Measurements from ENCODE around the gene KCTD12.

The KCTD12 gene

GRCh38 chr13:76894401-76895110 lies 8.4 kb upstream of the KCTD12 start:
- TF ChIP-seq, protein P1, sequence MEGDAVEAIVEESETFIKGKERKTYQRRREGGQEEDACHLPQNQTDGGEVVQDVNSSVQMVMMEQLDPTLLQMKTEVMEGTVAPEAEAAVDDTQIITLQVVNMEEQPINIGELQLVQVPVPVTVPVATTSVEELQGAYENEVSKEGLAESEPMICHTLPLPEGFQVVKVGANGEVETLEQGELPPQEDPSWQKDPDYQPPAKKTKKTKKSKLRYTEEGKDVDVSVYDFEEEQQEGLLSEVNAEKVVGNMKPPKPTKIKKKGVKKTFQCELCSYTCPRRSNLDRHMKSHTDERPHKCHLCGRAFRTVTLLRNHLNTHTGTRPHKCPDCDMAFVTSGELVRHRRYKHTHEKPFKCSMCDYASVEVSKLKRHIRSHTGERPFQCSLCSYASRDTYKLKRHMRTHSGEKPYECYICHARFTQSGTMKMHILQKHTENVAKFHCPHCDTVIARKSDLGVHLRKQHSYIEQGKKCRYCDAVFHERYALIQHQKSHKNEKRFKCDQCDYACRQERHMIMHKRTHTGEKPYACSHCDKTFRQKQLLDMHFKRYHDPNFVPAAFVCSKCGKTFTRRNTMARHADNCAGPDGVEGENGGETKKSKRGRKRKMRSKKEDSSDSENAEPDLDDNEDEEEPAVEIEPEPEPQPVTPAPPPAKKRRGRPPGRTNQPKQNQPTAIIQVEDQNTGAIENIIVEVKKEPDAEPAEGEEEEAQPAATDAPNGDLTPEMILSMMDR (IDR thresholded peaks at IDR 0.05; ENCODE audit: poor library complexity, severe bottlenecking): no peak
- no peaks in the 10 kb centered on the region for H3K27me3 ChIP-seq (ENCODE audit: insufficient read depth, poor library complexity, severe bottlenecking)
- DNase-seq (ENCODE audit: low spot score) (no peak), ATAC-seq (ENCODE audit: low read depth) (peak; percentile 59)
- H3K4me3 ChIP-seq (ENCODE audit: severe bottlenecking): no peak overlapping the region
- no peaks in the 10 kb centered on the region for H3K36me3 ChIP-seq (ENCODE audit: low read depth)
- H3K4me1 ChIP-seq (ENCODE audit: insufficient read depth, poor library complexity, severe bottlenecking): peaks cover 30% of the 10 kb centered on the region
- no peaks in the 10 kb centered on the region for H3K9me3 ChIP-seq (ENCODE audit: severe bottlenecking)
- no peak overlapping the region for H3K27ac ChIP-seq (ENCODE audit: poor library complexity, severe bottlenecking)

DNA sequence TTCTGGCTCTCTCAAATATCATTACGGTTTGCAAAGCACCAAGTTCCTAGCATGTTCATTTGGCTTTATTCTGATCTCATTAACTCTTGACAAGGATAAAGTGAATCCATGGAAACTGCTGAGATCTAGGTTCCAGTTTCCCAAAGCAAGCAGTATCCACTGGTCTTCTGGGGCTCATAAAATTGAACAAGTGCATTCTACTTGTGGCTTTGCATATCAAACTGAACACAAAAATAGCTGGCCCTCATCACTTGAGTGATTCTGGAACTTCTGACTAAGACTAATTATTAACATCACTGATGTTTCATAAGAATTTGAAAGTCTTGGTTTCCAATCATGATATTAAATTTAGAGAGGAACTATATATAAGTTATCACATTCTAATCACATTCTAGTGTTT lies 6.3 kb upstream of the KCTD12 start:
- Histone ChIP-seq H3K27me3 (ENCODE audit: insufficient read depth, poor library complexity, severe bottlenecking) (no peaks in the 10 kb centered on the region), H3K4me1 (ENCODE audit: insufficient read depth, poor library complexity, severe bottlenecking) (peaks cover 50% of the 10 kb centered on the region), H3K9me3 (ENCODE audit: severe bottlenecking) (no peaks in the 10 kb centered on the region), H3K36me3 (ENCODE audit: low read depth) (no peaks in the 10 kb centered on the region), H3K4me3 (ENCODE audit: severe bottlenecking) (no peak overlapping the region), H3K27ac (ENCODE audit: poor library complexity, severe bottlenecking) (no peak overlapping the region)
- DNase-seq (ENCODE audit: low spot score) (no peak), ATAC-seq (ENCODE audit: low read depth) (no peak)
- TF ChIP-seq, protein P1 (IDR thresholded peaks at IDR 0.05; ENCODE audit: poor library complexity, severe bottlenecking): no peak

DNA sequence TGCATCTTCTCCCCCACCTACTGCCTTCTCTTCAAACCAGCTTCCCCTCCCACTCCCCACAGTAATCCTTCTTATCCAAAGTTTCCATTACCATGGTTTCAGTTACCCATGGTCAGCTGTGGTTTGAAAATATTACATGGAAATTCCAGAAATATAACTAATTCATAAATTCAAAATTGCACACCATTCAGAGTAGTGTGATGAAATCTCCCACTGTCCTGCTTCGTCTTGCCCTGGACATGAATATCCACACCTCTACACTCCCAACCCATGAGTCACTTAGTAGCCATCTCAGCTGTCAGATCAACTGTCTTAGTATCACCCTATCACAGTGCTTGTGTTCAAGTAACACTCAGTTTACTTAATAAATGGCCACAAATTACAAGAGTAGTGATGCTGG lies 3.8 kb upstream of the KCTD12 start:
- ATAC-seq (ENCODE audit: low read depth): peak; percentile 63
- no peak for DNase-seq (ENCODE audit: low spot score)
- TF ChIP-seq, protein P1 (IDR thresholded peaks at IDR 0.05; ENCODE audit: poor library complexity, severe bottlenecking): no peak
- H3K4me1 ChIP-seq (ENCODE audit: insufficient read depth, poor library complexity, severe bottlenecking): peaks cover 55% of the 10 kb centered on the region
- peak overlapping the region; percentile 94 for H3K27ac ChIP-seq (ENCODE audit: poor library complexity, severe bottlenecking)
- no peaks in the 10 kb centered on the region for H3K36me3 ChIP-seq (ENCODE audit: low read depth)
- H3K27me3 ChIP-seq (ENCODE audit: insufficient read depth, poor library complexity, severe bottlenecking): no peaks in the 10 kb centered on the region
- H3K9me3 ChIP-seq (ENCODE audit: severe bottlenecking): no peaks in the 10 kb centered on the region
- no peak overlapping the region for H3K4me3 ChIP-seq (ENCODE audit: severe bottlenecking)

- no peaks in the 10 kb centered on the region for H3K36me3 ChIP-seq (ENCODE audit: low read depth)
- no peaks in the 10 kb centered on the region for H3K27me3 ChIP-seq (ENCODE audit: insufficient read depth, poor library complexity, severe bottlenecking)
- TF ChIP-seq, protein P1 (IDR thresholded peaks at IDR 0.05; ENCODE audit: poor library complexity, severe bottlenecking): no peak
- H3K4me3 ChIP-seq (ENCODE audit: severe bottlenecking): no peak overlapping the region
- DNase-seq (ENCODE audit: low spot score) (no peak), ATAC-seq (ENCODE audit: low read depth) (peak; percentile 54)
- H3K4me1 ChIP-seq (ENCODE audit: insufficient read depth, poor library complexity, severe bottlenecking): peaks cover 49% of the 10 kb centered on the region
- peak overlapping the region; percentile 94 for H3K27ac ChIP-seq (ENCODE audit: poor library complexity, severe bottlenecking)
- H3K9me3 ChIP-seq (ENCODE audit: severe bottlenecking): no peaks in the 10 kb centered on the region
Measured at GRCh38 chr13:76889254-76889653, 3.0 kb upstream of the KCTD12 start.

- TF ChIP-seq, protein P1 (IDR thresholded peaks at IDR 0.05; ENCODE audit: poor library complexity, severe bottlenecking): no peak
- ATAC-seq (ENCODE audit: low read depth): no peak
- no peaks in the 10 kb centered on the region for H3K36me3 ChIP-seq (ENCODE audit: low read depth)
- H3K4me1 ChIP-seq (ENCODE audit: insufficient read depth, poor library complexity, severe bottlenecking): peaks cover 52% of the 10 kb centered on the region
- H3K27me3 ChIP-seq (ENCODE audit: insufficient read depth, poor library complexity, severe bottlenecking): no peaks in the 10 kb centered on the region
- H3K4me3 ChIP-seq (ENCODE audit: severe bottlenecking): no peak overlapping the region
- no peaks in the 10 kb centered on the region for H3K9me3 ChIP-seq (ENCODE audit: severe bottlenecking)
- no peak for DNase-seq (ENCODE audit: low spot score)
- H3K27ac ChIP-seq (ENCODE audit: poor library complexity, severe bottlenecking): peak overlapping the region; percentile 94
Measured at GRCh38 chr13:76888421-76888820, 2.2 kb upstream of the KCTD12 start.
